Measurements from ENCODE around the gene PDLIM7. TPM values are rescaled to one million over a fixed set of nuclear protein-coding genes. Genes with fewer than 3 reads are reported as not detected.

The PDLIM7 gene
- total and polyA plus RNA-seq, 2 of the 4 experiments (the other 2 are of a cell fraction) = 70.4 to 534 TPM

GRCh38 chr5:177540438-177540837 lies 43.0 kb upstream of the PDLIM7 start (continued):
- TF ChIP-seq MAFK (IDR thresholded peaks at IDR 0.05; ENCODE audit: low read depth, low read length) = no peak
- no peak for TF ChIP-seq BHLHE40 (IDR thresholded peaks at IDR 0.05; ENCODE audit: low read depth, low read length)
- TF ChIP-seq MAZ (IDR thresholded peaks at IDR 0.05; ENCODE audit: borderline replicate concordance, low read depth, low read length) = no peak

GRCh38 chr5:177539411-177539810 lies 42.0 kb upstream of the PDLIM7 start:
- H3K9ac ChIP-seq (ENCODE audit: low read depth, low read length) = no peak overlapping the region
- H4K5ac ChIP-seq (ENCODE audit: low read depth, low read length) = no peak overlapping the region
- H3K27ac ChIP-seq (ENCODE audit: insufficient read depth, low read length) = no peak overlapping the region
- H3K36me3 ChIP-seq (ENCODE audit: control insufficient read depth, insufficient read depth, low read length) = peaks cover 33% of the 10 kb centered on the region
- H3K9me3 ChIP-seq (ENCODE audit: control insufficient read depth, insufficient read depth, low read length) = no peaks in the 10 kb centered on the region
- no peak overlapping the region for H3K23ac ChIP-seq (ENCODE audit: low read depth, low read length)
- intact Hi-C loops (cut with micrococcal nuclease) = no loop called here
- no TSS peak for BruUV-seq (replicated peaks)
- H2BK15ac ChIP-seq (ENCODE audit: low read depth, low read length) = no peak overlapping the region
- in situ Hi-C loops (cut with MboI; ENCODE audit: low sequenced_read_pairs) = no loop called here
- H3K18ac ChIP-seq (ENCODE audit: low read depth, low read length) = no peak overlapping the region
- H2BK20ac ChIP-seq (ENCODE audit: low read depth, low read length) = no peak overlapping the region
- H3K4me3 ChIP-seq (ENCODE audit: insufficient read depth, low read depth, low read length) = no peak overlapping the region
- no peak overlapping the region for H2AK9ac ChIP-seq (replicated peaks; ENCODE audit: low read depth, low read length, poor library complexity)
- H3K4me1 ChIP-seq (ENCODE audit: control insufficient read depth, insufficient read depth, low read length) = peaks cover 32% of the 10 kb centered on the region
- peaks cover 27% of the 10 kb centered on the region for H3K9me1 ChIP-seq (ENCODE audit: insufficient read depth, low read length)
- no peak overlapping the region for H2AFZ ChIP-seq (replicated peaks; ENCODE audit: low read length, poor library complexity)
- peaks cover 37% of the 10 kb centered on the region for H4K20me1 ChIP-seq (ENCODE audit: insufficient read depth, low read length)
- no peak overlapping the region for H3K56ac ChIP-seq (ENCODE audit: extremely low read depth, insufficient read depth, low read length)
- H3K14ac ChIP-seq (replicated peaks; ENCODE audit: low read depth, low read length) = no peak overlapping the region
- no peaks in the 10 kb centered on the region for H3K27me3 ChIP-seq (ENCODE audit: control insufficient read depth, insufficient read depth, low read length)
- dilution Hi-C loops (cut with HindIII; ENCODE audit: low sequenced_read_pairs, unreplicated experiment) = no loop called here
- CTCF ChIA-PET = interaction anchor here (0.7 to 1.8 kb wide), 2 partner anchors 11 to 38 kb away, joined by 4 to 6 read pairs; no protein-coding TSS in a partner anchor
- H3K79me1 ChIP-seq (ENCODE audit: low read depth in 1 of 2, low read length in 2 of 2) = peaks cover 48 to 78% of the 10 kb centered on the region in 2 experiments
- peak overlapping the region; percentile 26; the same call in 1 of the 2 replicates for H3K4ac ChIP-seq (ENCODE audit: low read depth, low read length)
- TF ChIP-seq CEBPB (IDR thresholded peaks at IDR 0.05; ENCODE audit: low read depth, low read length) (peak; percentile 95), FOS (IDR thresholded peaks at IDR 0.05; ENCODE audit: low read depth, low read length) (no peak)
- H4K8ac ChIP-seq (ENCODE audit: low read depth in 2 of 2, low read length in 2 of 2) = no peak overlapping the region; a peak in 1 of 4 replicates
- ATAC-seq (ENCODE audit: low read depth) (peak; percentile 57), DNase-seq (peak; percentile 77)
- H2AK5ac ChIP-seq (ENCODE audit: low read depth, low read length) = 0 out of 2 replicates have a peak overlapping the region, but pooled peaks have one; percentile 0
- no peak overlapping the region for H3K4me2 ChIP-seq (ENCODE audit: low read depth, low read length)
- POLR2A ChIA-PET (ENCODE audit: unreplicated experiment) = no interaction called here
- no CpG with 5 or more reads among the region's 2 CpGs for WGBS, 2 experiments (ENCODE audit: extremely low coverage in 2 of 2, insufficient read length in 1 of 2)
- H4K91ac ChIP-seq (ENCODE audit: insufficient read depth, low read depth, low read length) = no peak overlapping the region
- peak overlapping the region; percentile 20; the same call in 1 of the 2 replicates for H2BK120ac ChIP-seq (ENCODE audit: low read depth, low read length)
- peak overlapping the region; percentile 42 for H2BK5ac ChIP-seq (ENCODE audit: low read depth, low read length, poor library complexity, severe bottlenecking)

Measured in IMR-90 (cell line).